Ectodermal cell (in vitro differentiated cells): ENCODE results near the gene SCRN2.

Source experiments
- H3K27ac ChIP-seq: 2 replicates; pipeline ENCODE4 v1.7.0; 2013; ENCODE audit warnings: mild to moderate bottlenecking, low read depth, low read length; ENCODE audit not compliant: insufficient read depth, poor library complexity, severe bottlenecking
- H3K27me3 ChIP-seq: 2 replicates; pipeline ENCODE4 v1.7.0; 2013; ENCODE audit warnings: mild to moderate bottlenecking, low read length; ENCODE audit not compliant: insufficient read depth, control insufficient read depth, poor library complexity, severe bottlenecking
- H3K36me3 ChIP-seq: one replicate; pipeline ENCODE4 v1.7.0; 2013; ENCODE audit warnings: low read length; ENCODE audit not compliant: control insufficient read depth, insufficient read depth
- H3K4me1 ChIP-seq: one replicate; pipeline ENCODE4 v1.7.0; 2013; ENCODE audit warnings: low read length; ENCODE audit not compliant: control insufficient read depth, insufficient read depth
- H3K4me3 ChIP-seq: 2 replicates; pipeline ENCODE4 v1.7.0; 2013; ENCODE audit warnings: low read depth, low read length, control low read depth; ENCODE audit not compliant: insufficient read depth
- H3K9me3 ChIP-seq: 2 replicates; pipeline ENCODE4 v1.7.0; 2013; ENCODE audit warnings: mild to moderate bottlenecking, low read length, moderate library complexity; ENCODE audit not compliant: control insufficient read depth
- WGBS, 2 experiments: methylation state at CpG; one replicate each; pipeline ENCODE4 v1.1.7; 2013; ENCODE audit warnings: missing lambda C conversion rate in 2 of 2; 5-methylcytosine and 5-hydroxymethylcytosine counted together

The SCRN2 gene

GRCh38 chr17:47821031-47821423 lies 20.0 kb downstream of the SCRN2 start:
- Histone ChIP-seq H3K36me3 (peaks cover 8% of the 10 kb centered on the region), H3K27ac (no peak overlapping the region), H3K9me3 (no peaks in the 10 kb centered on the region), H3K27me3 (no peaks in the 10 kb centered on the region), H3K4me1 (peaks cover 10% of the 10 kb centered on the region), H3K4me3 (peak overlapping the region; percentile 62)
- WGBS, 2 experiments = 10 to 14% methylated on average over 4 of the region's 4 CpGs

- Histone ChIP-seq H3K27me3 (no peaks in the 10 kb centered on the region), H3K36me3 (peaks cover 8% of the 10 kb centered on the region), H3K27ac (no peak overlapping the region), H3K9me3 (no peaks in the 10 kb centered on the region), H3K4me1 (peaks cover 10% of the 10 kb centered on the region), H3K4me3 (no peak overlapping the region)
- WGBS, 2 experiments = 76 to 83% methylated on average over 12 of the region's 12 CpGs
Measured at GRCh38 chr17:47820033-47820789, 20.9 kb downstream of the SCRN2 start.

- WGBS, 2 experiments = 83 to 87% methylated on average over 10 of the region's 10 CpGs
- peaks cover 10% of the 10 kb centered on the region for H3K4me1 ChIP-seq
- no peaks in the 10 kb centered on the region for H3K9me3 ChIP-seq
- no peak overlapping the region for H3K4me3 ChIP-seq
- no peak overlapping the region for H3K27ac ChIP-seq
- peaks cover 8% of the 10 kb centered on the region for H3K36me3 ChIP-seq
- no peaks in the 10 kb centered on the region for H3K27me3 ChIP-seq
Measured at GRCh38 chr17:47819475-47819874, 21.6 kb downstream of the SCRN2 start.

- Histone ChIP-seq H3K4me3 (no peak overlapping the region), H3K27ac (no peak overlapping the region), H3K9me3 (no peaks in the 10 kb centered on the region), H3K27me3 (no peaks in the 10 kb centered on the region), H3K36me3 (no peaks in the 10 kb centered on the region), H3K4me1 (peaks cover 10% of the 10 kb centered on the region)
- WGBS, 2 experiments = 95% methylated on average over 11 of the region's 11 CpGs
Measured at GRCh38 chr17:47818002-47818695, 22.9 kb downstream of the SCRN2 start.

- Histone ChIP-seq H3K27me3 (no peaks in the 10 kb centered on the region), H3K36me3 (no peaks in the 10 kb centered on the region), H3K4me3 (no peak overlapping the region), H3K27ac (no peak overlapping the region), H3K4me1 (peaks cover 7% of the 10 kb centered on the region), H3K9me3 (no peaks in the 10 kb centered on the region)
- 93 to 96% methylated on average over 10 of the region's 10 CpGs for WGBS, 2 experiments
Measured at GRCh38 chr17:47816947-47817346, 24.1 kb downstream of the SCRN2 start.

- WGBS, 2 experiments = 94 to 95% methylated on average over 21 of the region's 21 CpGs
- no peaks in the 10 kb centered on the region for H3K36me3 ChIP-seq
- peaks cover 5% of the 10 kb centered on the region for H3K4me1 ChIP-seq
- H3K9me3 ChIP-seq = no peaks in the 10 kb centered on the region
- no peak overlapping the region for H3K27ac ChIP-seq
- H3K4me3 ChIP-seq = no peak overlapping the region
- H3K27me3 ChIP-seq = no peaks in the 10 kb centered on the region
Measured at GRCh38 chr17:47816111-47816735, 24.9 kb downstream of the SCRN2 start.

- H3K4me1 ChIP-seq = no peaks in the 10 kb centered on the region
- no peak overlapping the region for H3K4me3 ChIP-seq
- WGBS, 2 experiments = 91 to 93% methylated on average over 21 of the region's 21 CpGs
- H3K27ac ChIP-seq = no peak overlapping the region
- no peaks in the 10 kb centered on the region for H3K36me3 ChIP-seq
- no peaks in the 10 kb centered on the region for H3K27me3 ChIP-seq
- no peaks in the 10 kb centered on the region for H3K9me3 ChIP-seq
Measured at GRCh38 chr17:47815106-47815918, 25.8 kb downstream of the SCRN2 start.

GRCh38 chr17:47813512-47814031 lies 27.5 kb downstream of the SCRN2 start:
- no peaks in the 10 kb centered on the region for H3K27me3 ChIP-seq
- no peaks in the 10 kb centered on the region for H3K4me1 ChIP-seq
- no peak overlapping the region for H3K4me3 ChIP-seq
- H3K9me3 ChIP-seq = no peaks in the 10 kb centered on the region
- 94 to 97% methylated on average over 22 of the region's 22 CpGs for WGBS, 2 experiments
- no peaks in the 10 kb centered on the region for H3K36me3 ChIP-seq
- H3K27ac ChIP-seq = no peak overlapping the region

- Histone ChIP-seq H3K27me3 (no peaks in the 10 kb centered on the region), H3K4me1 (no peaks in the 10 kb centered on the region)
- WGBS, 2 experiments = 93 to 96% methylated on average over 14 of the region's 14 CpGs
Measured at GRCh38 chr17:47813077-47813476, 28.0 kb downstream of the SCRN2 start.

More at GRCh38 chr17:47813077-47813476, 28.0 kb downstream of the SCRN2 start:
- Histone ChIP-seq H3K36me3 (no peaks in the 10 kb centered on the region), H3K27ac (no peak overlapping the region), H3K4me3 (no peak overlapping the region), H3K9me3 (no peaks in the 10 kb centered on the region)
